Gastrocnemius medialis (tissue), 4 donors: ENCODE measurements around the gene ARHGAP10.

ENCODE experiments used
- POLR2A ChIP-seq, 2 donors: fragments of 450-650 bp; IDR thresholded peaks; one replicate each; pipeline ENCODE4 v1.6.1; 2017; ENCODE audit warnings: antibody characterized with exemption in 2 of 2, mild to moderate bottlenecking in 2 of 2, moderate library complexity in 2 of 2
- TF ChIP-seq, protein P1 (sequence below), 5 experiments: fragments of 450-650 bp in 3 of 5; fragments of 200-600 bp in 2 of 5; sonication (generic) in 2 of 5; IDR thresholded peaks in 4 of 5; conservative IDR thresholded peaks in 1 of 5; 1 replicate in 4 of 5; 2 replicates in 1 of 5; pipeline ENCODE4 v1.5.1; 2016 to 2019; ENCODE audit warnings: antibody characterized with exemption in 5 of 5, mild to moderate bottlenecking in 3 of 5, moderate library complexity in 3 of 5

DNA sequence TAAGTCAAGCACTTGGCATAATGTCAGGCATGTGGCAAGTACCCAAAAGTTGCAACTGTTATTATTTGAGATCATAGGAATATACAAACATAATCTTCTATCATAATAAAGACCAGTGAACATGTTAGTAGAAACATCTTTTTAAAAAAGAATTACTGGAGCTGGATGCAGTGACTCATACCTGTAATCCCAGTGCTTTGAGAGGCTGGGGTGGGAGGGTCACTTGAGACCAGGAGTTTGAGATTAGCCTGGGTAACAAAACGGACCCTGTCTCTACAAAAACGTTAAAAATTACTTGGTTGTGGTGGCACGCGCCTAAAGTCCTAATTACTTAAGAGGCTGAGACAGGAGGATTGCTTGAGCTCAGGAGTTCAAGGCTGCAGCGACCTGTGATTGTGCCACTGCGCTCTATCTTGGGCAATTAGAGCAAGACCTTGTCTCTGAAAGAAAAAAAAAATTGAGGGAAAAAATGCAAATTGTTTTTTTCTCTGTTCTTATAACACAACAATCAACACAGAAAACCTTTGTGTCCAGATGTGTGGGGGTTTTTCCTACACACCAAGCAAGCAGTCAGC is 284.3 kb downstream of the ARHGAP10 start:
- TF ChIP-seq, protein P1, sequence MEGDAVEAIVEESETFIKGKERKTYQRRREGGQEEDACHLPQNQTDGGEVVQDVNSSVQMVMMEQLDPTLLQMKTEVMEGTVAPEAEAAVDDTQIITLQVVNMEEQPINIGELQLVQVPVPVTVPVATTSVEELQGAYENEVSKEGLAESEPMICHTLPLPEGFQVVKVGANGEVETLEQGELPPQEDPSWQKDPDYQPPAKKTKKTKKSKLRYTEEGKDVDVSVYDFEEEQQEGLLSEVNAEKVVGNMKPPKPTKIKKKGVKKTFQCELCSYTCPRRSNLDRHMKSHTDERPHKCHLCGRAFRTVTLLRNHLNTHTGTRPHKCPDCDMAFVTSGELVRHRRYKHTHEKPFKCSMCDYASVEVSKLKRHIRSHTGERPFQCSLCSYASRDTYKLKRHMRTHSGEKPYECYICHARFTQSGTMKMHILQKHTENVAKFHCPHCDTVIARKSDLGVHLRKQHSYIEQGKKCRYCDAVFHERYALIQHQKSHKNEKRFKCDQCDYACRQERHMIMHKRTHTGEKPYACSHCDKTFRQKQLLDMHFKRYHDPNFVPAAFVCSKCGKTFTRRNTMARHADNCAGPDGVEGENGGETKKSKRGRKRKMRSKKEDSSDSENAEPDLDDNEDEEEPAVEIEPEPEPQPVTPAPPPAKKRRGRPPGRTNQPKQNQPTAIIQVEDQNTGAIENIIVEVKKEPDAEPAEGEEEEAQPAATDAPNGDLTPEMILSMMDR (IDR thresholded peaks at IDR 0.05 in 4 of 5, conservative IDR thresholded peaks at IDR 0.05 in 1 of 5), result no peak
- no peak for TF ChIP-seq POLR2A (IDR thresholded peaks at IDR 0.05)
